Body of pancreas (tissue), 4 donors: ENCODE data around the gene SMURF2.
"Not testable (repeated sequence)": the region's sequence is repeated elsewhere in the genome, so short reads cannot be mapped to it uniquely, and the experiment has no call there.

Experiments used
- POLR2A ChIP-seq, 3 donors: fragments of 450-650 bp; IDR thresholded peaks; one replicate each; pipeline ENCODE4 v1.6.1; 2016; ENCODE audit warnings: antibody characterized with exemption in 3 of 3, mild to moderate bottlenecking in 2 of 3
- TF ChIP-seq, protein P1 (sequence below), 7 experiments: fragments of 450-650 bp in 4 of 7; fragments of 200-600 bp in 3 of 7; sonication (generic) in 3 of 7; IDR thresholded peaks; one replicate each; pipeline ENCODE4 v1.5.1; 2016 to 2019; ENCODE audit warnings: antibody characterized with exemption in 7 of 7

GRCh38 chr17:64610244-64610643 is 51.9 kb downstream of the SMURF2 start:
- TF ChIP-seq, protein P1, sequence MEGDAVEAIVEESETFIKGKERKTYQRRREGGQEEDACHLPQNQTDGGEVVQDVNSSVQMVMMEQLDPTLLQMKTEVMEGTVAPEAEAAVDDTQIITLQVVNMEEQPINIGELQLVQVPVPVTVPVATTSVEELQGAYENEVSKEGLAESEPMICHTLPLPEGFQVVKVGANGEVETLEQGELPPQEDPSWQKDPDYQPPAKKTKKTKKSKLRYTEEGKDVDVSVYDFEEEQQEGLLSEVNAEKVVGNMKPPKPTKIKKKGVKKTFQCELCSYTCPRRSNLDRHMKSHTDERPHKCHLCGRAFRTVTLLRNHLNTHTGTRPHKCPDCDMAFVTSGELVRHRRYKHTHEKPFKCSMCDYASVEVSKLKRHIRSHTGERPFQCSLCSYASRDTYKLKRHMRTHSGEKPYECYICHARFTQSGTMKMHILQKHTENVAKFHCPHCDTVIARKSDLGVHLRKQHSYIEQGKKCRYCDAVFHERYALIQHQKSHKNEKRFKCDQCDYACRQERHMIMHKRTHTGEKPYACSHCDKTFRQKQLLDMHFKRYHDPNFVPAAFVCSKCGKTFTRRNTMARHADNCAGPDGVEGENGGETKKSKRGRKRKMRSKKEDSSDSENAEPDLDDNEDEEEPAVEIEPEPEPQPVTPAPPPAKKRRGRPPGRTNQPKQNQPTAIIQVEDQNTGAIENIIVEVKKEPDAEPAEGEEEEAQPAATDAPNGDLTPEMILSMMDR (IDR thresholded peaks at IDR 0.05), result not testable (repeated sequence)
- not testable (repeated sequence) for TF ChIP-seq POLR2A (IDR thresholded peaks at IDR 0.05)
